Activated T-cell treated with anti-CD3 and anti-CD28 coated beads for 24 hours (primary cell): ENCODE data around the gene CDC34.

Experiments used
- DNase-seq: peaks from one replicate; pipeline ENCODE4 v3.0.0-alpha.2; 2020; ENCODE audit warnings: low read depth

Gene CDC34

GRCh38 chr19:588741-589692 is 57.5 kb downstream of the CDC34 start:
- no peak for DNase-seq

- no peak for DNase-seq
These were observed 58.3 kb downstream of the CDC34 start, which contains the start of gene HCN2 for GRCh38 chr19:589693-590395. Gene HCN2, plus strand, starts transcription at chr19:589881. Its CDS starts 65 bp downstream, at chr19:589946.

GRCh38 chr19:590396-590745 is 58.8 kb downstream of the CDC34 start:
- no peak for DNase-seq

- DNase-seq: no peak
These were observed 59.2 kb downstream of the CDC34 start for GRCh38 chr19:590750-591098.

GRCh38 chr19:591099-591958 is 59.8 kb downstream of the CDC34 start:
- DNase-seq: no peak
